HCT116 (cell line): Measurements from ENCODE around the gene TMEM214. TPM values are rescaled to one million over a fixed set of nuclear protein-coding genes. Genes with fewer than 3 reads are reported as not detected.
A peak's percentile ranks its signal among the peaks of the same experiment; 100 is the strongest.

Experiments
- ATAC-seq: fragments of 200-7000 bp; cut with Tn5 transposase; 2 replicates; pipeline ENCODE4 v1.9.1; 2020; ENCODE audit warnings: mild to moderate bottlenecking, moderate library complexity
- BruUV-seq: library from RNA; stranded (reverse); fragments of 400-500 nt; replicated peaks from 2 replicates; lab custom pipeline; 2021; lab: Mats Ljungman, UMichigan
- CTCF ChIA-PET: fragments of 300-600 bp; sonication (Branson Sonifier 250); formaldehyde crosslinking; loops from one replicate; lab custom pipeline; 2021; ENCODE audit warnings: antibody characterized with exemption; lab: Charles Lee
- POLR2A ChIA-PET: fragments of 300-600, 350-600 bp; sonication (Branson Sonifier 250); formaldehyde crosslinking; loops from one replicate; lab custom pipeline; 2021; ENCODE audit warnings: antibody characterized with exemption; lab: Charles Lee
- RAD21 ChIA-PET, 2 experiments: fragments of 300-600 bp; sonication (Branson Sonifier 250); formaldehyde crosslinking; loops; one replicate each; lab custom pipeline; 2023; ENCODE audit warnings: low total read pairs in 2 of 2; ENCODE audit not compliant: uncharacterized antibody in 2 of 2, unreplicated experiment in 2 of 2, low non-redundant PET in 1 of 2; lab: Charles Lee
- DNase-seq: peaks from one replicate; pipeline ENCODE4 v3.0.0-alpha.2; 2010; ENCODE audit warnings: low read depth, low spot score
- H2AFZ ChIP-seq: fragments of 200-600 bp; shearing (Covaris generic), sonication (generic); 2 replicates; pipeline ENCODE4 v1.6.1; 2017; ENCODE audit warnings: low read depth, mixed run types, mixed read lengths, antibody characterized with exemption, low read length; ENCODE audit not compliant: poor library complexity, severe bottlenecking
- H3K27ac ChIP-seq: 2 replicates; pipeline ENCODE4 v1.5.1; 2012; ENCODE audit warnings: low read depth, low read length
- H3K27me3 ChIP-seq: fragments of 200-600 bp; sonication (generic); 2 replicates; pipeline ENCODE4 v1.6.1; 2016; ENCODE audit warnings: mixed run types, low read length, mixed read lengths; ENCODE audit not compliant: insufficient read depth
- H3K36me3 ChIP-seq, 2 experiments: fragments of 200-500 bp in 1 of 2; fragments of 200-600 bp in 1 of 2; sonication (Bioruptor generic) in 1 of 2; sonication (generic) in 1 of 2; 2 replicates each; pipeline versions ENCODE4 v1.5.1 to v1.6.1; 2014 to 2016; ENCODE audit warnings: low read length in 2 of 2, inconsistent platforms in 1 of 2, mixed read lengths in 1 of 2, mixed run types in 1 of 2; ENCODE audit not compliant: insufficient read depth in 2 of 2, control insufficient read depth in 1 of 2
- H3K4me1 ChIP-seq, 2 experiments: fragments of 200-600 bp in 1 of 2; sonication (generic) in 1 of 2; 2 replicates each; pipeline versions ENCODE4 v1.5.1 to v1.6.1; 2012 to 2017; ENCODE audit warnings: low read length in 2 of 2, inconsistent platforms in 1 of 2, mild to moderate bottlenecking in 1 of 2, mixed read lengths in 1 of 2, mixed run types in 1 of 2, moderate library complexity in 1 of 2; ENCODE audit not compliant: insufficient read depth in 2 of 2, control insufficient read depth in 1 of 2
- H3K4me2 ChIP-seq: fragments of 200-600 bp; sonication (generic); 2 replicates; pipeline ENCODE4 v1.6.1; 2017; ENCODE audit warnings: mixed run types, low read length, mixed read lengths
- H3K4me3 ChIP-seq, 2 experiments: fragments of 200-600 bp in 1 of 2; sonication (generic) in 1 of 2; replicated peaks in 1 of 2; 2 replicates each; pipeline ENCODE4 v1.5.1; 2011 to 2016; ENCODE audit warnings: low read length in 2 of 2, control low read depth in 1 of 2, low read depth in 1 of 2, mild to moderate bottlenecking in 1 of 2, mixed read lengths in 1 of 2, mixed run types in 1 of 2
- H3K79me2 ChIP-seq: fragments of 200-600 bp; sonication (generic); 2 replicates; pipeline ENCODE4 v1.6.1; 2017; ENCODE audit warnings: mild to moderate bottlenecking, mixed run types, low read length, moderate library complexity, mixed read lengths; ENCODE audit not compliant: insufficient read depth
- H3K9ac ChIP-seq: fragments of 200-600 bp; sonication (generic); 2 replicates; pipeline ENCODE4 v1.6.1; 2016; ENCODE audit warnings: low read length, mixed read lengths
- H3K9me2 ChIP-seq: fragments of 200-600 bp; sonication (generic), shearing (Covaris generic); 2 replicates; pipeline ENCODE4 v1.6.1; 2017; ENCODE audit warnings: mixed run types, mild to moderate bottlenecking, moderate library complexity; ENCODE audit not compliant: insufficient read depth
- H3K9me3 ChIP-seq, 2 experiments: fragments of 200-500 bp in 1 of 2; fragments of 200-600 bp in 1 of 2; sonication (Bioruptor generic) in 1 of 2; sonication (generic) in 1 of 2; 2 replicates each; pipeline ENCODE4 v1.6.1; 2014 to 2017; ENCODE audit warnings: low read length in 2 of 2, mixed read lengths in 2 of 2, inconsistent platforms in 1 of 2, low read depth in 1 of 2, mild to moderate bottlenecking in 1 of 2, mixed run types in 1 of 2, moderate library complexity in 1 of 2; ENCODE audit not compliant: control insufficient read depth in 1 of 2, insufficient read depth in 1 of 2
- H4K20me1 ChIP-seq: fragments of 200-600 bp; sonication (generic), shearing (Covaris generic); 2 replicates; pipeline ENCODE4 v1.6.1; 2017; ENCODE audit warnings: mixed run types, mild to moderate bottlenecking, moderate library complexity; ENCODE audit not compliant: insufficient read depth
- CBX3 ChIP-seq: IDR thresholded peaks from 2 replicates; pipeline ENCODE4 v1.6.1; 2012; ENCODE audit warnings: low read depth
- EGR1 ChIP-seq: IDR thresholded peaks from 2 replicates; pipeline ENCODE4 v1.6.1; 2012; ENCODE audit warnings: low read depth
- EZH2 ChIP-seq: fragments of 200-600 bp; sonication (generic); IDR thresholded peaks from 2 replicates; pipeline ENCODE4 v1.6.1; 2017; ENCODE audit warnings: antibody characterized with exemption, mixed run types
- REST ChIP-seq: IDR thresholded peaks from 2 replicates; pipeline ENCODE4 v1.6.1; 2012; ENCODE audit warnings: low read depth
- SIN3A ChIP-seq: IDR thresholded peaks from 2 replicates; pipeline ENCODE4 v1.6.1; 2012; ENCODE audit warnings: low read depth
- ZFX ChIP-seq: fragments of 450-650 bp; IDR thresholded peaks from 2 replicates; pipeline ENCODE4 v1.6.1; 2017
- intact Hi-C: fragments of 100-400 bp; cut with micrococcal nuclease; formaldehyde crosslinking; loops from 2 replicates; pipeline ENCODE4 v1.10.0; 2022
- total RNA-seq: library from RNA; stranded (reverse); gene quantifications from one replicate; pipeline ENCODE4 v1.2.1, GENCODE V29; 2021; ENCODE audit not compliant: unreplicated experiment

The TMEM214 gene
- total RNA-seq, 1 experiment from 2014 or later: 69.8 TPM

GRCh38 chr2:27070653-27071276 is 38.0 kb downstream of the TMEM214 start:
- no peak for ATAC-seq
- TF ChIP-seq CBX3 (no peak), EZH2 (no peak), EGR1 (no peak), ZFX (no peak), SIN3A (peak; percentile 1; the same call in 1 of the 2 replicates), REST (no peak)
- TF ChIP-seq, all 23 proteins: peak for 1
- Histone ChIP-seq H3K27me3 (no peaks in the 10 kb centered on the region), H3K36me3 (peaks cover 16 to 17% of the 10 kb centered on the region in 2 experiments; a peak in 3 of 4 replicates), H3K4me1 (peaks cover 7 to 18% of the 10 kb centered on the region in 2 experiments), H3K4me2 (peak overlapping the region; percentile 89), H3K9me2 (no peaks in the 10 kb centered on the region), H3K79me2 (peaks cover 33% of the 10 kb centered on the region), H3K9ac (peak overlapping the region; percentile 89), H2AFZ (no peak overlapping the region), H4K20me1 (no peaks in the 10 kb centered on the region), H3K9me3 (no peaks in the 10 kb centered on the region), H3K4me3 (peak overlapping the region; percentile 98 to 99), H3K27ac (peak overlapping the region; percentile 62)
- CTCF ChIA-PET: interaction anchor here (0.8 to 1.2 kb wide), 6 partner anchors 10 to 223 kb away, joined by 3 to 7 read pairs (median 3); partner anchors contain the start of genes AGBL5 and KHK
- intact Hi-C loops: no loop called here
- POLR2A ChIA-PET: interaction anchor here (1.2 to 1.4 kb wide), 3 partner anchors 9 to 19 kb away, joined by 3 to 6 read pairs (median 5); partner anchors contain the start of gene AGBL5
- TSS peak; percentile 69 for BruUV-seq
- DNase-seq: no peak
- RAD21 ChIA-PET: no interaction called here
